ENCODE results near the gene RCC2. TPM values are rescaled to one million over a fixed set of nuclear protein-coding genes. Genes with fewer than 3 reads are reported as not detected.

The RCC2 gene
- total RNA-seq, 1 experiment from 2014 or later: 116 TPM

DNA sequence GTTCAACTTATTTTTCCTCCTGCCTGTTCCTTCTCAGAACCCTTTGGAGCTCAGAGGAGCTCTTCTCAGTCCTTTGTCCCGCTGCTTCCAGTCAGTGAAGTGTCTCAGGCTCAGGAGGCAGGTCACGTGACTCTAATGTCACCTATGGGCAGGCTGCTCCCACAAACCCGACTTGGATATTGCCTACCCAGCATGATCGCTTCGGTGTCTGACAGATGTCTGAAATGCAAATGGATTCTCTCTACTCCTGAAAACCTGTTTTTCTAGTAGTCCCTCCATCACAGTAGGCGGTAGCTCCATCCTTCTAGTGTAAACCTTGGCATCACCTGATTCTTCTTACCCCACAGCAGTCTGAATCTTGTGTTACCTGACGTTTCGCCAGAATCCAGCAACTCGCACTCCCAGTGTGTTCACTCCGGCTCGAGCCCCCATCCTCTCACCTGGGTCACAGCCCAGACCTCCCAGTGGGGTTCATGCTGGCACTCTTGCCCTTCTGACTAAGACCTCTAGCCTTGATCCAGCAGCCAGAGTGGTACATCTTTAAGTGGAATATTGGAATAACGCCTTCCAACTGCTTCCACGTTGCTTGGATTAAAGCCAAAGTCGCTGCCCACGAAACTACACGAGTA is 62.0 kb downstream of the RCC2 start:
- Histone ChIP-seq H3K4me3 (ENCODE audit: low read depth in 2 of 2, low read length in 2 of 2) (no peak overlapping the region), H3K4me1 (ENCODE audit: control insufficient read depth, insufficient read depth, low read length) (no peaks in the 10 kb centered on the region), H3K27ac (ENCODE audit: low read length) (no peak overlapping the region), H3K9me3 (ENCODE audit: control insufficient read depth, insufficient read depth, low read depth, low read length) (no peaks in the 10 kb centered on the region), H3K36me3 (ENCODE audit: control insufficient read depth, insufficient read depth, low read length) (no peaks in the 10 kb centered on the region), H3K27me3 (ENCODE audit: control insufficient read depth, insufficient read depth, low read length) (no peaks in the 10 kb centered on the region)
- in situ Hi-C loops (cut with HindIII; ENCODE audit: low pct_unique_long_range_greater_than_20kb, low sequenced_read_pairs) (no loop called here), intact Hi-C loops (cut with micrococcal nuclease; ENCODE audit: unreplicated experiment) (no loop called here)
- no peak for ATAC-seq
- ChIA-PET POLR2A (no interaction called here), CTCF (no interaction called here)
- BruUV-seq (replicated peaks): no TSS peak
- DNase-seq (ENCODE audit: low read depth, low spot score): no peak
- TF ChIP-seq POLR2AphosphoS5 (IDR thresholded peaks at IDR 0.05; ENCODE audit: low read depth, low read length) (no peak), REST (IDR thresholded peaks at IDR 0.05; ENCODE audit: insufficient read depth in 1 of 2, low read depth in 2 of 2, low read length in 1 of 2) (no peak), TCF7L2 (IDR thresholded peaks at IDR 0.05; ENCODE audit: low read depth, low read length) (no peak), SIN3A (IDR thresholded peaks at IDR 0.05; ENCODE audit: borderline replicate concordance, insufficient read depth, low read depth, low read length) (no peak)
- TF ChIP-seq, protein P1, sequence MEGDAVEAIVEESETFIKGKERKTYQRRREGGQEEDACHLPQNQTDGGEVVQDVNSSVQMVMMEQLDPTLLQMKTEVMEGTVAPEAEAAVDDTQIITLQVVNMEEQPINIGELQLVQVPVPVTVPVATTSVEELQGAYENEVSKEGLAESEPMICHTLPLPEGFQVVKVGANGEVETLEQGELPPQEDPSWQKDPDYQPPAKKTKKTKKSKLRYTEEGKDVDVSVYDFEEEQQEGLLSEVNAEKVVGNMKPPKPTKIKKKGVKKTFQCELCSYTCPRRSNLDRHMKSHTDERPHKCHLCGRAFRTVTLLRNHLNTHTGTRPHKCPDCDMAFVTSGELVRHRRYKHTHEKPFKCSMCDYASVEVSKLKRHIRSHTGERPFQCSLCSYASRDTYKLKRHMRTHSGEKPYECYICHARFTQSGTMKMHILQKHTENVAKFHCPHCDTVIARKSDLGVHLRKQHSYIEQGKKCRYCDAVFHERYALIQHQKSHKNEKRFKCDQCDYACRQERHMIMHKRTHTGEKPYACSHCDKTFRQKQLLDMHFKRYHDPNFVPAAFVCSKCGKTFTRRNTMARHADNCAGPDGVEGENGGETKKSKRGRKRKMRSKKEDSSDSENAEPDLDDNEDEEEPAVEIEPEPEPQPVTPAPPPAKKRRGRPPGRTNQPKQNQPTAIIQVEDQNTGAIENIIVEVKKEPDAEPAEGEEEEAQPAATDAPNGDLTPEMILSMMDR (IDR thresholded peaks at IDR 0.05): no peak

GRCh38 chr1:17375651-17376050 is 63.8 kb downstream of the RCC2 start:
- Histone ChIP-seq H3K4me1 (ENCODE audit: control insufficient read depth, insufficient read depth, low read length) (no peaks in the 10 kb centered on the region), H3K4me3 (ENCODE audit: low read depth in 2 of 2, low read length in 2 of 2) (no peak overlapping the region), H3K27ac (ENCODE audit: low read length) (no peak overlapping the region), H3K9me3 (ENCODE audit: control insufficient read depth, insufficient read depth, low read depth, low read length) (no peaks in the 10 kb centered on the region), H3K36me3 (ENCODE audit: control insufficient read depth, insufficient read depth, low read length) (no peaks in the 10 kb centered on the region), H3K27me3 (ENCODE audit: control insufficient read depth, insufficient read depth, low read length) (no peaks in the 10 kb centered on the region)
- no peak for TF ChIP-seq SIN3A (IDR thresholded peaks at IDR 0.05; ENCODE audit: borderline replicate concordance, insufficient read depth, low read depth, low read length)
- no peak for TF ChIP-seq TCF7L2 (IDR thresholded peaks at IDR 0.05; ENCODE audit: low read depth, low read length)
- TF ChIP-seq POLR2AphosphoS5 (IDR thresholded peaks at IDR 0.05; ENCODE audit: low read depth, low read length): no peak
- no peak for TF ChIP-seq REST (IDR thresholded peaks at IDR 0.05; ENCODE audit: insufficient read depth in 1 of 2, low read depth in 2 of 2, low read length in 1 of 2)
- TF ChIP-seq, protein P1 (IDR thresholded peaks at IDR 0.05): no peak
- in situ Hi-C loops (cut with HindIII; ENCODE audit: low pct_unique_long_range_greater_than_20kb, low sequenced_read_pairs): no loop called here
- no peak for DNase-seq (ENCODE audit: low read depth, low spot score)
- no peak for ATAC-seq
- POLR2A ChIA-PET: no interaction called here
- CTCF ChIA-PET: no interaction called here
- intact Hi-C loops (cut with micrococcal nuclease; ENCODE audit: unreplicated experiment): no loop called here
- no TSS peak for BruUV-seq (replicated peaks)
